Left colon (tissue), 2 donors: ENCODE data around the gene SGPP2. TPM values are rescaled to one million over a fixed set of nuclear protein-coding genes. Genes with fewer than 3 reads are reported as not detected.
A peak's percentile ranks its signal among the peaks of the same experiment; 100 is the strongest.
"Not testable (repeated sequence)": the region's sequence is repeated elsewhere in the genome, so short reads cannot be mapped to it uniquely, and the experiment has no call there.

Source experiments
- ATAC-seq: fragments of 200-7000 bp; cut with Tn5 transposase; one replicate; pipeline ENCODE4 v1.9.1; 2020; ENCODE audit warnings: mild to moderate bottlenecking, moderate library complexity
- DNase-seq, 2 donors: peaks; one replicate each; pipeline ENCODE4 v3.0.0-alpha.2; 2020
- intact Hi-C, 2 donors: fragments of 100-400 bp; cut with DNase I in 1 of 2; cut with micrococcal nuclease in 1 of 2; formaldehyde crosslinking; loops; one replicate each; pipeline versions ENCODE4 v1.11.2 to v1.14.0; 2022; cut with DNase I, micrococcal nuclease
- long read RNA-seq: library from polyadenylated mRNA; unstranded; transcript quantifications from one replicate; pipeline ENCODE4 v2.0.0, GENCODE V29; 2021
- total RNA-seq, 2 donors: library from RNA; stranded (reverse); fragmentation: NEBNext Ultra II Directional; extraction: Animal tissue kit (Norgen Biotek cat#: 25700); gene quantifications; one replicate each; pipeline ENCODE4 v1.2.1, GENCODE V29; 2021
- donor health status: DM: no; HTN: no; CAD: no.
- donor health status: DM: yes; HTN: yes; CAD: no.

The SGPP2 gene, protein sequence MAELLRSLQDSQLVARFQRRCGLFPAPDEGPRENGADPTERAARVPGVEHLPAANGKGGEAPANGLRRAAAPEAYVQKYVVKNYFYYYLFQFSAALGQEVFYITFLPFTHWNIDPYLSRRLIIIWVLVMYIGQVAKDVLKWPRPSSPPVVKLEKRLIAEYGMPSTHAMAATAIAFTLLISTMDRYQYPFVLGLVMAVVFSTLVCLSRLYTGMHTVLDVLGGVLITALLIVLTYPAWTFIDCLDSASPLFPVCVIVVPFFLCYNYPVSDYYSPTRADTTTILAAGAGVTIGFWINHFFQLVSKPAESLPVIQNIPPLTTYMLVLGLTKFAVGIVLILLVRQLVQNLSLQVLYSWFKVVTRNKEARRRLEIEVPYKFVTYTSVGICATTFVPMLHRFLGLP
- total RNA-seq: 10 to 100 TPM; 74.9 to 75.9 TPM
- long read RNA-seq, transcript SGPP2-201 (5 exons, 3,336 nt): major isoform, 31 of 51 reads
- long read RNA-seq, partial matches to known transcripts: 2 of 51 reads
- long read RNA-seq, other reads (novel, unspliced or antisense): 18 of 51 reads

DNA sequence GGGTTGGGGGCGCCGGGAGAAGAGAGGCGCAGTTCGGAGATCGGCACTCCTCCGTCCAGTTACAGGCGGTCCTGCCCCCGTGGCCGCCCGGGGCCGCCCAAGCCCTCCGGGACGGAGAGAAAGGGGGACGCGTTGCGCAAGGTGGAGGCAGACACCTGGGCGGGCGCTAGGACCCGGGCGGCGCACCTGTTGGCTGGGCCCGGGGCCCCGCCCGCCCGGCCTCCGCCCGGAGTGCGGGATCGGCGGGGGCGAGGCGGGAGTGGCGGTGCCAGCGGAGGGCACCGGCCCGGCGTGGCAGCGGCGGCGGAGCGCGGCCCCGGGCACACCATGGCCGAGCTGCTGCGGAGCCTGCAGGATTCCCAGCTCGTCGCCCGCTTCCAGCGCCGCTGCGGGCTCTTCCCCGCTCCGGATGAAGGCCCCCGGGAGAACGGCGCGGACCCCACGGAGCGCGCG is at the start of gene SGPP2:
Gene SGPP2 (plus strand): TSS at position 268 of the 453 bp plus-strand sequence. CDS start 60 bp downstream, at position 328.
- intact Hi-C loops: no loop called here
- ATAC-seq (peak; percentile 75), DNase-seq (peak; percentile 64 to 81)

DNA sequence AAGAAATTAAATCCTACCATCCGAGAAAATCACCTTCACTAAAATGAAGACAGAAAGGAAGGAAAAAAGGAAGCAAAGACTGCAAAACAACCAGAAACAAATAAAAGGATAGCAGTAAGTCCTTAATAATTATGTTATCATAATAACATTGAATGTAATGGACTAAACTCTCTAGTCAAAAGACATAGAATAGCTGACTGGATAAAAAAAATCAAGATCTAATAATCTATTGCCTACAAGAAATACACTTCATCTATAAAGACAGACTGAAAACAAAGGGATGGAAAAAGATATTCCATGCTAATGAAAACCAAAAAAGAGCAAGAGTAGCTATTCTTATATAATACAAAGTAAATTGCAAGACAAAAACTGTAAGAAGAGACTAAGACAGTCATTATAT is 48.5 kb upstream of the SGPP2 start:
- ATAC-seq (no peak), DNase-seq (no peak)
- intact Hi-C loops: no loop called here

DNA sequence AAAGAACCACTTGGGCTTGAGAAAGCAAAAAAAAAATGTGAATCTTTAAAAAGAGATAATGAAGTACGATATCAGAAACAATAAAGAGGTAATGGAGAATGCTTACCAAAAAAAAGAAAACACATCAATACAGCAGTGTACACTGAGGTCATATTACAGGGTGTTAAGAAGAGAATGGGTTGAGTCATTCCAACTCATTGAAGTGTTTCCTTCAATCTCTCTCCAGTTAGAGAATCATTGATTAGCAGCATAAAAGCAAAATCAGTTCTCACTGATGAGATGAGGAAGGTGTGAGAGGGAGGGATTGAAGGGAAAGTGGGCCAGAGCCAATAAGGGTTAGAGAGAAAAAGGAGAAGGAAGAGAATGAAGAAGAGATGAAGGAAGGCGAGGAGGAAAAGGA is 43.9 kb upstream of the SGPP2 start:
- no peak for ATAC-seq
- intact Hi-C loops: no loop called here
- no peak for DNase-seq

DNA sequence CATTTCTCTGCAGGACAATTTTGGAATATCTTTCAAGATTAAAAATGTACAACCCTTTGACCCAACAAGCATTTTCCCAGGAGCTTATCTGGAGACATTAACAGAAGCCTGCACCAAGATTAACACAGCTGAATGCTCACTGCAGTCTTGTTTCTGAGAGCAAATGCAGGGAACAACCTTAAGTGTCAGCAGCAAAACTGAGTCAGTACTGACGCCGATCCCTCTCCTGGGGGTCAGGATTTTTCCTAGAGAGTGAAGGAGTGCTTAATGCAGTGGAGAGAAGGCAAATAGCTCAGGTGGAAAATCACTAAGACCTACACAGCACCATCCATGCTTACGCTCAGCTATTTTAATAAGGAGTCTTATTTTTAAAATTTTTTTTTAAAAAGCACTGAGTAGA is 42.8 kb upstream of the SGPP2 start:
- DNase-seq (no peak), ATAC-seq (no peak)
- intact Hi-C loops: no loop called here

DNA sequence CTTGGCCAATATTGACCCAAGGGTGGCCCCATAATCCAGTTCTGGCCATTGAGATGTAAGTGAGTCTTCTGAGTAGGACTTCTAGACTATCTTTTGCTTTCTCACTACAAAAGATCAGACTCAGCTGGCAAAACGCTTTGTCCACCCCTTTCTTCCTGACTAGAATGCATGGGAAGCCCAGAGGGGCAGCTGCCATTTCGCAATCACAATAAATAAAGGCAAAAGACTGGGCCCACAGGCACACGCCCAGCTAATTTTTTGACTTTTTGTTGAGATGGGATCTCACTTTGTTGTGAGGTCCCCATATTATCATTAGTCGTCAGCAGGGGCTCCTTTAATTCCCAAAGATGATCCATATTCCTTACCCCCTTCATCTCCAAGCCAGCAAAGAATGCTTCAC is 41.1 kb upstream of the SGPP2 start:
- ATAC-seq (no peak), DNase-seq (no peak)

DNA sequence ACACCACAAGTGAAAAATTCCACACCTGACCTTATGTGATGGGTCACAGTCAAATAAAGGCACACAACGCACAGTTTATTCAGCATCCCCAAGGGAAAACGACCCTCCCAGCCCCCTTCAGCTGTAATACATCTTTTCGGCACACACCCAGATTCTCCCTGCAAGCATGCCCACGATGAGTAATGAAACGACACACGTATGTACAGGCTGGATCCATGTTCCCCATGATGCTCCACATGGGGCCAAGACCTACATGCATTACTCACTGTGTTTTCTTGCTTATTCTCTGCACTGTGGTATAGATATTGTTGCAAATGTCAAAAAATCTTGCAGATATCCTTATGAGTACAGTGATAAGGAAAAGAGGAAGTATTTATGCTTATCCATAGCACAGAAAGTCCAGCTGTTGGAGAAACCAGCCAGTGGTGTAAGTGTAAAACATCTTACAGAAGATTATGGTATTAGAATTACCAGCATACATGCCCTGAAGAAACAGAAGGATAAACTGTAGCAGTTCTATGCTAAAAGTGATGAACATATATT is 32.5 kb upstream of the SGPP2 start:
- intact Hi-C loops: no loop called here
- DNase-seq (no peak), ATAC-seq (no peak)

More for the DNA sequence above, 41.1 kb upstream of the SGPP2 start:
- intact Hi-C loops: no loop called here

DNA sequence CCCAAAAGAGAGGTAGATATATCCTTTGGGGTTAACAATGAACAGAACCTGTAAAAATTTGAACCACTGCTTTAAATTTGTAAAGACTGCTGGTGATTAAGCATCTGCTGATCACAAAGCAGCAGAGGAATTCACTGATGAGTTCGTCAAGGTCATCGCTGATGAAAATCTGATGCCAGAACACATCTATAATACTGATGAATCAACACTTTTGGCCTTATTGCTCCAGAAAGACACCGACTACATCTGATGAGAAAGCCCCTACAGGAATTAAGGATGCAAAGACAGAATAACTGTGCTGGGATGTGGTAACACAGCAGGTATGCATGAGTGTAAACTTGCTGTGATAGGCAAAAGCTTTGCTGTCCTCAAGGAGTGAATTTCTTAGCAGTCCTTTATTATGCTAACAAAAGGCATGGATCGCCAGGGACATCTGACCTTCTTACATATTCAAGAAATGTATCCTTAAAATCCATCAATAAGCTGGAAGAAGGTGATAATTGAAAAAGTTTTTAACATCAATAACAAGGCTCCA is 30.5 kb upstream of the SGPP2 start:
- intact Hi-C loops: no loop called here
- DNase-seq (no peak), ATAC-seq (no peak)

DNA sequence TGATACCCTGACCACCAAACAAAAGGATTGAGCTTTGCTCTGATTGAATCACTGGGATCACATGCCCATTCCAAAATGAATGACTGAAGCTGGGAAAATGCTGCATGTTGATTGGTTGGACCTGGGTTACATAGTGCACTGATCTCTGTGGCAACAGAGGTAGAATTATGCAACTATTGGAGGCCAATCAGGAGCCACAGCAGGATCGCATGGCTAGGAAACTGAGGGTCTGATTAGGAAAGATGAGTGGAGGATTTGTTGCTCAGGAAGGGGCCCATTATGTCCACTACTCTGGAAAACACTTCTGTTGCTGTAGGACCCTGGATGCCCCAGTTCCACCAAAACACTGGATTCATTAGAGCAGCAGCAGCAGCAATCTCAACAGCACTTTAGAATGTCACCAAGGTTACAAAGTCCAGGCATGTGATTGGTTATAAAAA is 25.9 kb upstream of the SGPP2 start:
- ATAC-seq (no peak), DNase-seq (no peak)
- intact Hi-C loops: no loop called here

DNA sequence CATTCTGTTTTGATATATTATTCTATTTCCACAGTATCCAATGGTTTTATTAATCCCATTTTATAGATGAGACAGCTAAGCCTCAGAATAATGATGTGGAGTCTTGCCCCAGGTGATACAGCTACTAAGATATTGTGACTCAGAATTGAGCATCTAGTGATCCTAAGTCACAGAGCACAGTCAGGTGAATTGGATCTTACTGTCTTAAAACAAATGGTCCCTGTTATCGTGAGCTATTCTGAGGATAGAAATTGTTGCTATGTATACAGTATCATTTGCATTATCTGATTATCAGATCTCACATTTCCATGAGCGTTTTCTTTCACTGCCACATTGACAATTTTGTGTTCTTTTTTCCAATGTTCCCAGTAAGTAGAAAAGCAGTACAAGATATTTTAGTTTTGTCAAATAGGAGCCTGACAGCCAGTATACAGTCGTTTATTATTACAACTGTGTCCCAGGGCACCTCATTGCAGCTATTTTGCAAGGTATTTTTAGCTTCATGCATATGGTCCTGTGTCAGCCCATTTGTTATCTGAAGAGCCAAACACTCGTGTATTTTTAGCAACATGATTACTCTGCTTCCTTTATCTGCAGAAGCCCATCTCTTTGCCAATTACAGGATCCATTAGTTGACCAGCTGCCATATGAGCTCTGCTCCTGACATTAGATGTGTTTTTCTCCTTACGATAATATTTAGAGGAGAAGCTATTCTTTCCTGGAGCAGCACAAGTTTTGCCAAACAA is 25.1 kb upstream of the SGPP2 start:
- intact Hi-C loops: no loop called here
- ATAC-seq (no peak), DNase-seq (no peak)

DNA sequence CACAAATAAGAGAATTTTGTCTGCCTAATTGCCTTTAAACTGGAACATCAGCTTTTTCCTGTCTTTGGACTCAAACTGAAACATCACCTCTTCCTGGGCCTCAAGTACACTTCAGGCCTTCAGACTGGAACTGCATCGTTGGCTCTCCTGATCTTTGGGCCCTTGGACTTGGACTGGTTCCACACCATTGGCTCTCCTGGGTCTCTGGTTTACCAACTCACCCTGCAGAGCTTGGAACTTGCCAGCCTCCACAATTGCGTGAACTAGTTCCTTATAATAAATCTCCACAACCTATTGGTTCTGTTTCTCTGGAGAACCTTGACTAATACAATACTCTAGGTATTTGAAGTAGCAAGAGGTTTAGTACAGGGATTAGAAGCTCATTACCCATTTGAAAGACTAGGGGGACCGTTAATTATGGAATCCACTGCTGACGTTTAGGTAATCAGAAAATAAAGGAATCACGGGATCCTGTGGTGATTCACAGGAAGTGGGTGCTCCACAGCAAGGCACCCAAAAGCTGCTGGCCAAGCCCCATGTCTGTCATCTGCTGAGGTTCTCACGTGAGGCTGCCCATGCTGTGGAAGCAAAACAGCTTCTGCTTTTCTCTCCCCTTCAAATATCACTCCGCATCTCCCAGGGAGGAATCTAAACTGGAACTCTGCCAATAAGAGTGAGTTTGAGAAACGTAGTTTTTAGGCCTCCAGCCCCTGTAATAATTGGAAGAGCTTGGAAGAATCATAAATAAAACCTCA is 20.0 kb upstream of the SGPP2 start:
- DNase-seq: no peak
- intact Hi-C loops: no loop called here
- ATAC-seq: no peak

DNA sequence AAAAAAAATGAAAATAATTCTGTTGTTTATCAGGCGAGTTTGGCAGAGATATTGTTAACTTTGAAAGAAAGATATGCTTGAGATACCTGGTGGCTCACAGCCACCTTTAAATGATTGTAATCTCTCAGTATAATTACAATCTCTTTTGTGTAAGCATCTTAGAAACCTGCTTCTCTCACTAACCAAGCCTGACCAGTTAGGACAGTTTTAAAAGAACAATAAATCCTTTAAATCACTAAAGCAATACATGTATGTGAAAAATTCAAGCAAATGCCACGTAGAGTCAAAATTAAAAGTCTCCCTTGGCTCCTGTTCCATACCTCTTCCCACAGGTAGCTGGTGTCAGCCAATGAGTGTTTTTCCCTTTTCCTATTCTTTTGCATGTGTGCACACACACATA is 15.7 kb upstream of the SGPP2 start:
- no peak for ATAC-seq
- no peak for DNase-seq
- intact Hi-C loops: no loop called here

DNA sequence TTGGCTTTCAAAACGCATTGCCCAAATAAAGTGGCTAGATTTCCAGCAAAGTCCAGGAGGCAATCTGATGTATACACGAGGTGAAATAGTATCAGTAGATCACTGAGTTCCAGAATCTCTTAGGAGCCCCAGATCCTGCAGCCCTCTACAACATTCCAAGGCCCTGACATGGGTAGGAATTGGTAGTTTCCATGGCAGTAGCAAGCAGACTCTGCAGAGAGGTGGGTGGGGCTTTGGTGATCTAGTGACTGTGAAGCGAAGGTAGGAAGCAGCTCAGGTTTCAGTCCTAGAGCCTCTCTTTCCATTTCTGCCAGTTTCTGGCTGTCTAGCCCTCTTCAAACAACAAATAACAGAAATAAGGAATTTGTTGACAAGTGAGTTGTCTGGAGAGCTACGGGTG is 13.8 kb upstream of the SGPP2 start:
- no peak for ATAC-seq
- intact Hi-C loops: no loop called here
- no peak for DNase-seq

DNA sequence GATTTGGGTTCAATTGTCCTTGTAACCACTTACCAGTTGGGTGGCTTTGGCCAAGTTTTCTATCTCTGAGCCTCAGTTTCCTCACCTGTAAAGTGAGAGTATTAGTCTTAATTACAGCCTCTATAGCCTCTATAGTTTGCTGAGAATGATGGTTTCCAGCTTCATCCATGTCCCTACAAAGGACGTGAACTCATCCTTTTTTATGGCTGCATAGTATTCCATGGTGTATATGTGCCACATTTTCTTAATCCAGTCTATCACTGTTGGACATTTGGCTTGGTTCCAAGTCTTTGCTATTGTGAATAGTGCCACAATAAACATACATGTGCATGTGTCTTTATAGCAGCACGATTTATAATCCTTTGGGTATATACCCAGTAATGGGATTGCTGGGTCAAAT is 12.0 kb upstream of the SGPP2 start:
- DNase-seq, ATAC-seq, intact Hi-C loops: not testable (repeated sequence)

DNA sequence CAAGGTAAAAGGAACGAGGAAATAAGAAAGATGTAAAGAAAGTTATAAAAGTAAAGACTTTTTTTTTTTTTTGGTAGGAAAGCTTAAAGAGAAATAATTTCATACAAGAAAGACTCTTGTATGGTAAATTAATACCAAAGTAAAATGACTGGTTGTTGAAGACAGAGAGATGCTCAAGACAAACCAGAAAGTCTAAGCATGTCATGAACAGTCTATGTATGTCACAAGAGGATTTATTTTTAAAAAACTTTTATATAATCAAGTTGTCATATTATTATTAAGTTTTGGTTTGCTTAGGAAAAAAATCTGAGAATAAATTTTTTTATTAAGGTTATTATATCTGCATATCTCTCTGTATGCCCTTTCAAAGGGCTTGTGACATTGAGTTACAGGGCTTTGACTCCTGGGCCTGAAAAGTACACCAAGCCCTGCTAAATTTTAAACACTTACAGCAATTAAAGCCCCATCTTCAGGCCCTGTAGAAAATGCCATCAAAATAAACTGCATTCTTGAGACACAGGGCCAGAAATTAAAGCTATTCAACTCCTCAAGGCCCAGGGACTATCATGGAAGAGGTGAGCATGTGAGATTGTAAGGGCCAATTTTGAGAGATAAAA is 10.9 kb upstream of the SGPP2 start:
- DNase-seq: no peak
- no peak for ATAC-seq
- intact Hi-C loops: no loop called here

DNA sequence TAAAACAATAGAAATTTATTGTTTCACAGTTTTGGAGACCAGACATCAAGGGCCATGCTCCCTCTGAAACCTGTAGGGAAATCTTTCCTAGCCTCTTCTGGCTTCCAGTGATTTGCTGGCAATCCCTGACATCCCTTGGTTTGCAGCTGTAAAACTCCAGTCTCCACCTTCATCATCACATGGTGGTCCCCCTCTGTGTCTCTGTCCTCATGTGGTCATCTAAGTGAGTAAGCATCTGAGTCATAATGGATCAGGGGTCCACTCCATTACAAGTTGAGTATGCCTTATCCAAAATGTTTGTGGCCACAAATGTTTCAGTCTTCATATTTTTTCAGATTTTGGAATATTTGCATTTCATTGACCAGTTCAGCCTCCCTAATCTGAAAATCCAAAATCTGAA is 5.6 kb upstream of the SGPP2 start:
- ATAC-seq (no peak), DNase-seq (no peak)

DNA sequence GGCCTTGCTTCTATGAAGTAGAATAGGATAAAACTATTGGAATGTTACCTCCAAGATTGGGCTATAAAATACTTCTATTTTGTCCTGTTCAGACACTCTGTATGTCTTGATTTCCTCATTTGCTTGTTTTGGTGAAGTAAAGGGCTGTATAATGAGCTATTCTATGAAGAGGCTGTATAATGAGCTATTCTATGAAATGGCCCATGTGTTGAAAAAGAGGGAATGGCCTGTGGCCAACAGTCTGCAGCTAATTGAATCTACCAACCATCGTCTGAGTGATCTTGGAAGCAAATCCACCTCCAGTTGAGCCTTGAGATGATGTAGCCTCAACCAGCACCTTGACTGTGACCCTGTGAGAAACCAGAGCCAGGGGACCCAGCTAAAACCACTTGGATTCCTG is 3.8 kb upstream of the SGPP2 start:
- no peak for ATAC-seq
- intact Hi-C loops: no loop called here

More for the DNA sequence above, 5.6 kb upstream of the SGPP2 start:
- intact Hi-C loops: no loop called here

DNA sequence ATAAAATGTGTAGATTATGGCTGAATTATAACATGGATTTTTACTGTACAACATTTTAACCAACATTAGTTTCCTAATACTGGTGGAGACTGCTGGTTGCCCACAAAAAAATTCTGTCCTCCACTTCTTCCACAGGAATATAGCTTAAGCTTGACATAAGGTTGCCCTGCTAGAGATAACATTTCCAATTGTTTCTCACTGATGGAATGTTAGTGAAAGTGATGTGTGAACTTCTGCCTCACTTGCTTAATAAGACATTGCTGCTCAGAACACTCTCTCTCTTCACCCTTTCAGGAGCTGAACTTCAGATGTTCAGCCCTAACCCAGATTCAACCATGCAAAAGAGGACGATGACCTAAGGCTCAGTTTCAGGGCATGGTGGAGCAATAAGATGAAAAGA is 2.7 kb upstream of the SGPP2 start:
- no peak for ATAC-seq
- intact Hi-C loops: no loop called here
- DNase-seq: no peak

More for the DNA sequence above, 3.8 kb upstream of the SGPP2 start:
- no peak for DNase-seq

DNA sequence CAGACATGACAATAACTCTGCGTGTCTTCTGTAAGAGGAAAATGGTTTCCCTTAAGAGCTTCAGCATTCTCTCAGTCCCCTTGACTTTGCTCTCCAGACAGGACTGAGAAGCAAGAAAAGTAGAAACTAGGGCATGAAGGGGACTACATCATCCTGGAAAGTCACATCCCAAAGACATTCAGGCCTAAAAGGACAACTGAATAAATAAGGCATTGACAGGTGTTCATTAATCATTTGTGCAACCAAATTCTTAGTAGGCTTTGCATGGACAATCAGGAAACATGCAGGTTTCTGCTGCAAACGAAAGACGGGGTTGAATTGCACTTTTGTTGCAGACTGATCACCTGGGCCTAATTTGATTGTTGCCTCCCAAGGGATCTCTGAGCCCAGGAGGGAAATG is 1.2 kb upstream of the SGPP2 start:
- DNase-seq (no peak), ATAC-seq (no peak)
- intact Hi-C loops: no loop called here
